Naive thymus-derived CD8-positive, alpha-beta T cell (primary cell): ENCODE results near the gene CT47A7. TPM values are rescaled to one million over a fixed set of nuclear protein-coding genes. Genes with fewer than 3 reads are reported as not detected.
"Not testable (repeated sequence)": the region's sequence is repeated elsewhere in the genome, so short reads cannot be mapped to it uniquely, and the experiment has no call there.

ENCODE experiments used
- ATAC-seq, 2 donors: fragments of 150-1000 bp; cut with Tn5 transposase in 1 of 2; sonication (Bioruptor Pico), chemical (Tn5 transposase) in 1 of 2; 1 replicate in 1 of 2; 2 replicates in 1 of 2; pipeline ENCODE4 v1.10.0; 2021; ENCODE audit warnings: mild to moderate bottlenecking in 2 of 2, moderate library complexity in 2 of 2
- POLR2A ChIA-PET: fragments of 350-600 bp; sonication (Branson Sonifier 250); formaldehyde crosslinking; loops from one replicate; lab custom pipeline; 2021; ENCODE audit warnings: antibody characterized with exemption; lab: Charles Lee
- DNase-seq, 10 donors: peaks; one replicate each; pipeline versions ENCODE4 v3.0.0 to v3.0.0-alpha.2; 2020 to 2022
- H3K27ac Mint-ChIP-seq, 10 donors: one replicate each; pipeline ENCODE4 v1.8.0; 2020 to 2022; ENCODE audit warnings: mild to moderate bottlenecking in 10 of 10, mixed read lengths in 10 of 10, moderate library complexity in 4 of 10, inconsistent platforms in 1 of 10
- H3K27me3 Mint-ChIP-seq, 5 donors: one replicate each; pipeline ENCODE4 v1.8.0; 2021 to 2022; ENCODE audit warnings: mixed read lengths in 5 of 5
- H3K36me3 Mint-ChIP-seq, 3 donors: one replicate each; pipeline ENCODE4 v1.8.0; 2020 to 2022; ENCODE audit warnings: mixed read lengths in 3 of 3, mild to moderate bottlenecking in 2 of 3, inconsistent platforms in 1 of 3
- H3K4me1 Mint-ChIP-seq, 4 donors: one replicate each; pipeline ENCODE4 v1.8.0; 2021 to 2022; ENCODE audit warnings: mixed read lengths in 4 of 4
- H3K4me3 Mint-ChIP-seq, 10 donors: one replicate each; pipeline ENCODE4 v1.8.0; 2020 to 2022; ENCODE audit warnings: mild to moderate bottlenecking in 10 of 10, mixed read lengths in 10 of 10, moderate library complexity in 6 of 10, inconsistent platforms in 1 of 10
- H3K9me3 Mint-ChIP-seq, 9 donors: one replicate each; pipeline ENCODE4 v1.8.0; 2020 to 2022; ENCODE audit warnings: mixed read lengths in 9 of 9, mild to moderate bottlenecking in 3 of 9, inconsistent platforms in 1 of 9, moderate library complexity in 1 of 9
- polyA plus RNA-seq, 3 donors: library from polyadenylated mRNA; unstranded; fragments of 300-500 nt; fragmentation: Illumina TruSeq; gene quantifications; one replicate each; pipeline ENCODE4 v1.2.3, GENCODE V29; 2021
- total RNA-seq, 8 experiments: library from RNA in 2 of 8; stranded (reverse) in 2 of 8; gene quantifications; one replicate each; pipeline ENCODE4 v1.2.3 and lab custom pipeline; 2021 to 2026

Gene CT47A7
- total RNA-seq (not detected), polyA plus RNA-seq (not detected), total RNA-seq (lab: John Stamatoyannopoulos, UW) (0 reads per million in 6 experiments)

DNA sequence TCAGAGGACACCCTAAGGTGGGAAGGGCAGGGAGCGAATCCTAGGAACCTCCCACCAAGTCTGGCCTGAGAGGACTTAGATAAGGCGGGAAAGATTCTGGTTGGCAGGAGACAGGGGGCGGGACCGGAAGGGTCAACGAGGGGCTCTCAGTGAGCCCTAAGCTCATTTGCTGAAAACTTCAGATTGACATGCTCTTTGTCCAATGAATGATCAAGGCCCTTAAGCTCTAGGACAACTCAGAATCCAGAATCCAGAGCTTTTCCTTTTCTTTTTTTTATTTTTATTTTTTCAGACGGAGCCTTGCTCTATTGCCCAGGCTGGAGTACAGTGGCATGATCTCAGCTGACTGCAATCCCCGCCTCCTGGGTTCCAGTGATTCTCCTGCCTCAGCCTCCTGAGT lies at the start of gene CT47A7:
CT47A7 (minus strand) TSS at position 101 of the 400 bp plus-strand sequence. CDS start 255 bp downstream, outside the sequence.
- H3K9me3 Mint-ChIP-seq, POLR2A ChIA-PET, DNase-seq, H3K36me3 Mint-ChIP-seq, ATAC-seq, H3K4me3 Mint-ChIP-seq, H3K27me3 Mint-ChIP-seq, H3K27ac Mint-ChIP-seq, H3K4me1 Mint-ChIP-seq: not testable (repeated sequence)

DNA sequence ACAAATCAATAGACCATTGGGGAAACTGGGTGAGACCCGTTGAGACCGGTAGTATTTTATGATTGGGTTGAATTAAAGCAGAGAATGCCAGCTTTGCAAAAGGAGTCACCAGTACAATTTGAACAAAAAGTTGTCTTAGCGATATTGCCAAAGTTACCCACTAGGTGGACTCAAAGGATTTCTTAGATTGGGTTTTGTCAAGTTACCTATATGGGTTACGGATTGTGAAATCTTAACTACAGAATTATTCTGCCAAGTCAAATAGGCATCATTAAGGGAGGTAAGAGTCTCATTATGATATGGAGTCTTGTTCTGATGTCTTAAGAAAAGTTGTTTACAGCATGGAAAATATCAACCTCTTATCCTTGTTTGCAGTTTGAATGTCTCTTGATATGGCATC lies 44.2 kb upstream of the CT47A7 start:
- H3K27ac Mint-ChIP-seq: no peak overlapping the region
- H3K36me3 Mint-ChIP-seq: no peaks in the 10 kb centered on the region
- POLR2A ChIA-PET: no interaction called here
- ATAC-seq (no peak), DNase-seq (no peak)
- no peak overlapping the region for H3K4me3 Mint-ChIP-seq
- H3K4me1 Mint-ChIP-seq: peaks cover 0 to 1% (median 0%) of the 10 kb centered on the region in 4 donors
- no peaks in the 10 kb centered on the region for H3K27me3 Mint-ChIP-seq
- H3K9me3 Mint-ChIP-seq: no peaks in the 10 kb centered on the region

DNA sequence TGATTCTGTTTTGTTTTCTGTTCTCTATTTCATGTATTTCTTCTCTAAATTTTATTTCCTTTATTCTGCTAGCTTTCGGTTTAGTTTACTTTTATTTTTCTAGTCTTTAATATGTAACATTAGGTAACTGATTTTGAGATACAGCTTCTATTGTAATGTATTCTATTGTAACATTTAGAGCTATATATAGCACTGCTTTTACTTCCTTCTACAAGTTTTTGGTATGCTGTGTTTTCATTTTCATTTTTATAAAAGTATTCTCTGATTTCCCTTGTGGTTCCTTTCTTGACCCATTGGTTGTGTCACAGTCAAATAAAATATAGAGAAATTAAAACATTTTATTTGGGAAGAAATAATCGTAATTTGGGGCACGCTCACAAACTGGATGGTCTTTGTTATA lies 43.0 kb upstream of the CT47A7 start:
- POLR2A ChIA-PET: no interaction called here
- DNase-seq: no peak
- Mint-ChIP-seq H3K9me3 (no peaks in the 10 kb centered on the region), H3K27me3 (no peaks in the 10 kb centered on the region), H3K27ac (no peak overlapping the region), H3K4me3 (no peak overlapping the region), H3K4me1 (peaks cover 0 to 1% (median 0%) of the 10 kb centered on the region in 4 donors), H3K36me3 (no peaks in the 10 kb centered on the region)
- no peak for ATAC-seq

DNA sequence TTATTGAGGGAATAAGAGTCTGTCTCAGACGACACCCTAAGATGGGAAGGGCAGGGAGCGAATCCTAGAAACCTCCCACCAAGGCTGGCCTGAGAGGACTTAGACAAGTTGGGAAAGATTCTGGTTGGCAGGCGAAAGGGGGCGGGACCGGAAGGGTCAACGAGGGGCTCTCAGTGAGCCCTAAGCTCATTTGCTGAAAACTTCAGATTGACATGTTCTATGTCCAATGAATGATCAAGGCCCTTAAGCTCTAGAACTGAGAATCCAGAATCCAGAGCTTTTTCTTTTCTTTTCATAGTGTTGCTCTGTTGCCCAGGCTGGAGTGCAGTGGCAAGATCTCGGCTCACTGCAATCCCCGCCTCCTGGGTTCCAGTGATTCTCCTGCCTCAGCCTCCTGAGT lies 29.3 kb upstream of the CT47A7 start, which contains the start of gene CT47A1:
CT47A1 (minus strand) TSS at position 101 of the 400 bp plus-strand sequence. CDS start 231 bp downstream, outside the sequence.
- H3K4me1 Mint-ChIP-seq, H3K4me3 Mint-ChIP-seq, H3K36me3 Mint-ChIP-seq, POLR2A ChIA-PET, H3K27me3 Mint-ChIP-seq, H3K9me3 Mint-ChIP-seq, ATAC-seq, DNase-seq, H3K27ac Mint-ChIP-seq: not testable (repeated sequence)

Other genes with a start within 250 kb of the CT47A7 start
- not detected for gene CT47B1, start 80.7 kb downstream of the CT47A7 start, total RNA-seq
- gene CT47B1, start 80.7 kb downstream of the CT47A7 start, polyA plus RNA-seq: not detected
- gene CT47A11, start 19.4 kb downstream of the CT47A7 start, total RNA-seq: not detected
- gene CT47A11, start 19.4 kb downstream of the CT47A7 start, polyA plus RNA-seq: not detected
- gene CT47A10, start 14.6 kb downstream of the CT47A7 start, total RNA-seq: not detected
- not detected for gene CT47A10, start 14.6 kb downstream of the CT47A7 start, polyA plus RNA-seq
- not detected for gene CT47A9, start 9.7 kb downstream of the CT47A7 start, total RNA-seq
- not detected for gene CT47A9, start 9.7 kb downstream of the CT47A7 start, polyA plus RNA-seq
- gene CT47A8, start 4.9 kb downstream of the CT47A7 start, total RNA-seq: not detected
- not detected for gene CT47A8, start 4.9 kb downstream of the CT47A7 start, polyA plus RNA-seq
- gene CT47A6, start 4.9 kb upstream of the CT47A7 start, total RNA-seq: not detected
- gene CT47A6, start 4.9 kb upstream of the CT47A7 start, polyA plus RNA-seq: not detected
- not detected for gene CT47A5, start 9.7 kb upstream of the CT47A7 start, total RNA-seq
- gene CT47A5, start 9.7 kb upstream of the CT47A7 start, polyA plus RNA-seq: not detected
- not detected for gene CT47A4, start 14.6 kb upstream of the CT47A7 start, total RNA-seq
- gene CT47A4, start 14.6 kb upstream of the CT47A7 start, polyA plus RNA-seq: not detected
- gene CT47A3, start 19.5 kb upstream of the CT47A7 start, total RNA-seq: not detected
- not detected for gene CT47A3, start 19.5 kb upstream of the CT47A7 start, polyA plus RNA-seq
- not detected for gene CT47A2, start 24.3 kb upstream of the CT47A7 start, total RNA-seq
- not detected for gene CT47A2, start 24.3 kb upstream of the CT47A7 start, polyA plus RNA-seq
- gene CT47A1, start 29.2 kb upstream of the CT47A7 start, total RNA-seq: not detected
- gene CT47A1, start 29.2 kb upstream of the CT47A7 start, polyA plus RNA-seq: not detected
- under 1 TPM; 0.23 to 0.52 TPM for gene GLUD2, start 91.0 kb upstream of the CT47A7 start, total RNA-seq
- gene GLUD2, start 91.0 kb upstream of the CT47A7 start, polyA plus RNA-seq: under 1 TPM; 0.32 to 0.60 (median 0.35) TPM